Endothelial cell of umbilical vein (primary cell): ENCODE data around the gene MFRP. TPM values are rescaled to one million over a fixed set of nuclear protein-coding genes. Genes with fewer than 3 reads are reported as not detected.

Experiments
- BruUV-seq: library from RNA; stranded (reverse); fragments of 400-500 nt; replicated peaks from 2 replicates; lab custom pipeline; 2021; lab: Mats Ljungman, UMichigan
- CTCF ChIA-PET: fragments of 300-600, 350-600 bp; sonication (Branson Sonifier 250); formaldehyde crosslinking; loops from one replicate; lab custom pipeline; 2021; ENCODE audit warnings: antibody characterized with exemption, inconsistent platforms; lab: Charles Lee
- POLR2A ChIA-PET: fragments of 300-600, 350-600 bp; sonication (Branson Sonifier 250); formaldehyde crosslinking; loops from one replicate; lab custom pipeline; 2021; ENCODE audit warnings: antibody characterized with exemption, inconsistent platforms; lab: Charles Lee
- DNase-seq: peaks from one replicate; pipeline ENCODE4 v3.0.0-alpha.2; 2011; ENCODE audit warnings: low read depth, low spot score
- FAIRE-seq: peaks from 2 replicates; lab custom pipeline; 2011; peaks lifted over from hg19 to GRCh38; lab: Jason Lieb, UNC
- H2AFZ ChIP-seq: 2 replicates; pipeline ENCODE4 v1.6.0; 2012; ENCODE audit warnings: low read depth, low read length, control low read depth, inconsistent platforms
- H3K27ac ChIP-seq: 2 replicates; pipeline ENCODE4 v1.5.1; 2011; ENCODE audit warnings: low read depth, mild to moderate bottlenecking, control low read depth, low read length, moderate library complexity; ENCODE audit not compliant: insufficient read depth
- H3K27me3 ChIP-seq, 2 experiments: 2 replicates each; pipeline versions ENCODE4 v1.6.0 to v1.6.1; 2011; ENCODE audit warnings: low read length in 2 of 2, mixed read lengths in 1 of 2; ENCODE audit not compliant: control insufficient read depth in 2 of 2, insufficient read depth in 2 of 2
- H3K36me3 ChIP-seq, 2 experiments: 2 replicates in 1 of 2; 3 replicates in 1 of 2; pipeline ENCODE4 v1.5.1; 2011; ENCODE audit warnings: low read length in 2 of 2, mild to moderate bottlenecking in 1 of 2, moderate library complexity in 1 of 2; ENCODE audit not compliant: control insufficient read depth in 2 of 2, insufficient read depth in 2 of 2; ENCODE audit errors: extremely low read depth in 1 of 2
- H3K4me1 ChIP-seq: 3 replicates; pipeline ENCODE4 v1.5.1; 2011; ENCODE audit warnings: mild to moderate bottlenecking, low read length; ENCODE audit not compliant: control insufficient read depth, insufficient read depth; ENCODE audit errors: extremely low read depth
- H3K4me2 ChIP-seq: 2 replicates; pipeline ENCODE4 v1.6.1; 2011; ENCODE audit warnings: low read length, control low read depth, mixed read lengths; ENCODE audit not compliant: insufficient read depth
- H3K4me3 ChIP-seq, 3 experiments: fragments of 200-600 bp in 1 of 3; sonication (generic), shearing (Covaris generic) in 1 of 3; replicated peaks in 1 of 3; 2 replicates each; pipeline ENCODE4 v1.5.1; 2011 to 2016; ENCODE audit warnings: control low read depth in 3 of 3, low read length in 3 of 3, mild to moderate bottlenecking in 2 of 3, inconsistent platforms in 1 of 3, low read depth in 1 of 3, moderate library complexity in 1 of 3; ENCODE audit not compliant: insufficient read depth in 1 of 3
- H3K79me2 ChIP-seq: 2 replicates; pipeline ENCODE4 v1.6.0; 2012; ENCODE audit warnings: low read length, inconsistent platforms; ENCODE audit not compliant: control insufficient read depth, insufficient read depth
- H3K9ac ChIP-seq: replicated peaks from 2 replicates; pipeline ENCODE3; 2011; ENCODE audit warnings: low read length, control low read depth; ENCODE audit not compliant: insufficient read depth; ENCODE audit errors: extremely low read depth
- H3K9me1 ChIP-seq: replicated peaks from 3 replicates; pipeline ENCODE4 v1.6.0; 2011; ENCODE audit warnings: mild to moderate bottlenecking, low read length; ENCODE audit not compliant: control insufficient read depth, insufficient read depth; ENCODE audit errors: extremely low read depth
- H3K9me3 ChIP-seq: replicated peaks from 2 replicates; pipeline ENCODE4 v1.5.1; 2012; ENCODE audit warnings: low read length, inconsistent platforms; ENCODE audit not compliant: control insufficient read depth, insufficient read depth
- H4K20me1 ChIP-seq: replicated peaks from 2 replicates; pipeline ENCODE3; 2011; ENCODE audit warnings: mild to moderate bottlenecking, low read length; ENCODE audit not compliant: control insufficient read depth, insufficient read depth; ENCODE audit errors: extremely low read depth
- EZH2 ChIP-seq: IDR thresholded peaks from 2 replicates; pipeline ENCODE4 v1.6.1; 2012; ENCODE audit warnings: borderline replicate concordance, low read depth, mild to moderate bottlenecking, moderate library complexity, low read length, inconsistent platforms; ENCODE audit not compliant: severe bottlenecking
- FOS ChIP-seq: IDR thresholded peaks from 2 replicates; pipeline ENCODE4 v1.6.1; 2011; ENCODE audit warnings: mild to moderate bottlenecking, low read length, moderate library complexity, borderline replicate concordance; ENCODE audit not compliant: insufficient read depth
- GATA2 ChIP-seq: IDR thresholded peaks from 2 replicates; pipeline ENCODE4 v1.7.0; 2011; ENCODE audit warnings: low read depth, mild to moderate bottlenecking, moderate library complexity, mixed read lengths, low read length; ENCODE audit not compliant: insufficient read length, insufficient read depth
- JUN ChIP-seq: IDR thresholded peaks from 2 replicates; pipeline ENCODE4 v1.6.1; 2011; ENCODE audit warnings: borderline replicate concordance, low read depth; ENCODE audit not compliant: insufficient read length, insufficient read depth
- MYC ChIP-seq: IDR thresholded peaks from one replicate; pipeline ENCODE4 v1.6.1; 2011; ENCODE audit warnings: mild to moderate bottlenecking, low read depth, low read length
- POLR2A ChIP-seq: IDR thresholded peaks from 2 replicates; pipeline ENCODE4 v1.6.1; 2012; ENCODE audit warnings: low read depth, mild to moderate bottlenecking, control low read depth, low read length
- POLR2AphosphoS5 ChIP-seq: IDR thresholded peaks from 2 replicates; pipeline ENCODE4 v1.6.1; 2012; ENCODE audit warnings: low read depth, mild to moderate bottlenecking, control low read depth, low read length, moderate library complexity; ENCODE audit not compliant: insufficient read depth
- dilution Hi-C: fragments of 300-500 bp; cut with MboI; formaldehyde crosslinking; loops from one replicate; pipeline ENCODE4 v1.15.0; 2019; ENCODE audit warnings: low sequenced_read_pairs; ENCODE audit not compliant: extremely low pct_ligation_motif_present
- intact Hi-C: fragments of 100-400 bp; cut with micrococcal nuclease; formaldehyde crosslinking; loops from one replicate; pipeline ENCODE4 v1.10.0; 2022
- polyA plus RNA-seq, 4 experiments: library from polyadenylated mRNA; depleted of rRNA in 3 of 4; stranded (reverse) in 3 of 4; unstranded in 1 of 4; fragments of >200 nt; gene quantifications; 2 replicates each; pipeline versions ENCODE4 v1.2.1 to v1.2.3, GENCODE V29; 2011 to 2012; ENCODE audit warnings: missing spikeins in 1 of 4
- total RNA-seq: library from RNA; stranded (reverse); gene quantifications from 2 replicates; pipeline ENCODE4 v1.2.3, GENCODE V29; 2021
- TF ChIP-seq, protein P1 (sequence below), 2 donors: IDR thresholded peaks; 1 replicate in 1 of 2; 2 replicates in 1 of 2; pipeline ENCODE4 v1.5.1; 2011; ENCODE audit warnings: low read length in 2 of 2, mild to moderate bottlenecking in 2 of 2, moderate library complexity in 2 of 2, control low read depth in 1 of 2, inconsistent platforms in 1 of 2, low read depth in 1 of 2; ENCODE audit not compliant: insufficient read depth in 1 of 2; ENCODE audit errors: extremely low read depth in 1 of 2
- TF ChIP-seq, protein P2 (sequence below): IDR thresholded peaks from 2 replicates; pipeline ENCODE4 v1.6.1; 2011; ENCODE audit not compliant: insufficient read depth, insufficient read length

MFRP gene
- total and polyA plus RNA-seq, 2 donors (not counting 3 experiments of a cell fraction or from before 2014, with no cell fraction given), result 0.08 TPM; not detected in 1

DNA sequence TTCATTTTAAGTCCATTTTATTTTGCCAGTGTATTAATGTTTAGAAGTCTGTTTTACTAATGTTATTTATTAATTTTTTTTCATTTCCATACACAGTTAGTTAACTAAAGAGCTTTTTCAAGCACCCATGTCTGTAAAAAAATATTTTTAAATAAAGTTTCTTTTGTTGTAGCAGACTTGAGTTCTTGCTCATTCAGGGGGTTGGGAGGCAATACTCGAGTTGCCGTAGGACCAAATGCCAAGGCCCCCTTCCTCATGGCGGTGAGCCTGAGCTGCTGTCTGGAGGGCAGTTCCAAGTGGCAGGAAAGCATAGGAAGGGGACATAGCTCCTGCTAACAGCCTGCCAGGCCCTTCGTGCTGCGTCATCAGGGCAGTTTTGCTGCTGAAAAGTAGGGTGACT, 38.5 kb downstream of the MFRP start:
- no peak for TF ChIP-seq EZH2
- no peak for TF ChIP-seq POLR2AphosphoS5
- no peak for TF ChIP-seq POLR2A
- TF ChIP-seq, protein P1, sequence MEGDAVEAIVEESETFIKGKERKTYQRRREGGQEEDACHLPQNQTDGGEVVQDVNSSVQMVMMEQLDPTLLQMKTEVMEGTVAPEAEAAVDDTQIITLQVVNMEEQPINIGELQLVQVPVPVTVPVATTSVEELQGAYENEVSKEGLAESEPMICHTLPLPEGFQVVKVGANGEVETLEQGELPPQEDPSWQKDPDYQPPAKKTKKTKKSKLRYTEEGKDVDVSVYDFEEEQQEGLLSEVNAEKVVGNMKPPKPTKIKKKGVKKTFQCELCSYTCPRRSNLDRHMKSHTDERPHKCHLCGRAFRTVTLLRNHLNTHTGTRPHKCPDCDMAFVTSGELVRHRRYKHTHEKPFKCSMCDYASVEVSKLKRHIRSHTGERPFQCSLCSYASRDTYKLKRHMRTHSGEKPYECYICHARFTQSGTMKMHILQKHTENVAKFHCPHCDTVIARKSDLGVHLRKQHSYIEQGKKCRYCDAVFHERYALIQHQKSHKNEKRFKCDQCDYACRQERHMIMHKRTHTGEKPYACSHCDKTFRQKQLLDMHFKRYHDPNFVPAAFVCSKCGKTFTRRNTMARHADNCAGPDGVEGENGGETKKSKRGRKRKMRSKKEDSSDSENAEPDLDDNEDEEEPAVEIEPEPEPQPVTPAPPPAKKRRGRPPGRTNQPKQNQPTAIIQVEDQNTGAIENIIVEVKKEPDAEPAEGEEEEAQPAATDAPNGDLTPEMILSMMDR (IDR thresholded peaks at IDR 0.05; ENCODE audit: extremely low read depth in 1 of 2, insufficient read depth in 1 of 2, low read depth in 1 of 2, low read length in 2 of 2), result no peak
- no peak for TF ChIP-seq MYC
- no peak for TF ChIP-seq GATA2
- TF ChIP-seq, protein P2, sequence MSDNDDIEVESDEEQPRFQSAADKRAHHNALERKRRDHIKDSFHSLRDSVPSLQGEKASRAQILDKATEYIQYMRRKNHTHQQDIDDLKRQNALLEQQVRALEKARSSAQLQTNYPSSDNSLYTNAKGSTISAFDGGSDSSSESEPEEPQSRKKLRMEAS, result no peak
- no peak for TF ChIP-seq JUN
- TF ChIP-seq FOS, result no peak
- CTCF ChIA-PET, result interaction anchor here (0.5 to 9.7 kb wide), 17 partner anchors 11 to 258 kb away, joined by 3 to 136 read pairs (median 3); partner anchors contain the start of genes C1QTNF5, CBL, MCAM and RNF26
- peaks cover 25 to 44% of the 10 kb centered on the region in 2 experiments for H3K36me3 ChIP-seq
- POLR2A ChIA-PET, result interaction anchor here (1.1 to 5.5 kb wide), 3 partner anchors 9 to 213 kb away, joined by 6 to 17 read pairs (median 6); partner anchors contain the start of gene MCAM
- no peak overlapping the region for H3K27ac ChIP-seq
- no peak overlapping the region for H3K9ac ChIP-seq
- H3K4me3 ChIP-seq, result no peak overlapping the region
- FAIRE-seq (no peak), DNase-seq (no peak)
- H3K4me1 ChIP-seq, result peaks cover 2% of the 10 kb centered on the region
- peaks cover 19% of the 10 kb centered on the region for H3K79me2 ChIP-seq
- intact Hi-C loops (loop anchor here (2.0 kb wide), 1 partner anchor 45 kb away; no protein-coding TSS in a partner anchor), dilution Hi-C loops (no loop called here)
- no peak overlapping the region for H3K4me2 ChIP-seq
- no peak overlapping the region for H2AFZ ChIP-seq
- H3K27me3 ChIP-seq, result no peaks in the 10 kb centered on the region
- no TSS peak for BruUV-seq
- H4K20me1 ChIP-seq, result no peaks in the 10 kb centered on the region
- H3K9me1 ChIP-seq, result no peaks in the 10 kb centered on the region
- H3K9me3 ChIP-seq, result no peaks in the 10 kb centered on the region
